Measurements from ENCODE around the gene SNAI1. TPM values are rescaled to one million over a fixed set of nuclear protein-coding genes. Genes with fewer than 3 reads are reported as not detected.
"Not testable (repeated sequence)": the region's sequence is repeated elsewhere in the genome, so short reads cannot be mapped to it uniquely, and the experiment has no call there.

SNAI1 gene
- total RNA-seq, 2 experiments from 2014 or later = 0.37 to 0.47 TPM

DNA sequence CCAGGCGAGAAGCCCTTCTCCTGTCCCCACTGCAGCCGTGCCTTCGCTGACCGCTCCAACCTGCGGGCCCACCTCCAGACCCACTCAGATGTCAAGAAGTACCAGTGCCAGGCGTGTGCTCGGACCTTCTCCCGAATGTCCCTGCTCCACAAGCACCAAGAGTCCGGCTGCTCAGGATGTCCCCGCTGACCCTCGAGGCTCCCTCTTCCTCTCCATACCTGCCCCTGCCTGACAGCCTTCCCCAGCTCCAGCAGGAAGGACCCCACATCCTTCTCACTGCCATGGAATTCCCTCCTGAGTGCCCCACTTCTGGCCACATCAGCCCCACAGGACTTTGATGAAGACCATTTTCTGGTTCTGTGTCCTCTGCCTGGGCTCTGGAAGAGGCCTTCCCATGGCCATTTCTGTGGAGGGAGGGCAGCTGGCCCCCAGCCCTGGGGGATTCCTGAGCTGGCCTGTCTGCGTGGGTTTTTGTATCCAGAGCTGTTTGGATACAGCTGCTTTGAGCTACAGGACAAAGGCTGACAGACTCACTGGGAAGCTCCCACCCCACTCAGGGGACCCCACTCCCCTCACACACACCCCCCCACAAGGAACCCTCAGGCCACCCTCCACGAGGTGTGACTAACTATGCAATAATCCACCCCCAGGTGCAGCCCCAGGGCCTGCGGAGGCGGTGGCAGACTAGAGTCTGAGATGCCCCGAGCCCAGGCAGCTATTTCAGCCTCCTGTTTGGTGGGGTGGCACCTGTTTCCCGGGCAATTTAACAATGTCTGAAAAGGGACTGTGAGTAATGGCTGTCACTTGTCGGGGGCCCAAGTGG lies 5.3 kb downstream of the SNAI1 start:
- Mint-ChIP-seq H3K27ac (no peak overlapping the region), H3K9me3 (ENCODE audit: insufficient read depth) (no peaks in the 10 kb centered on the region), H3K4me3 (no peak overlapping the region), H3K4me1 (ENCODE audit: low read depth) (peaks cover 21% of the 10 kb centered on the region), H3K27me3 (ENCODE audit: low read depth) (no peaks in the 10 kb centered on the region), H3K36me3 (ENCODE audit: low read depth) (no peaks in the 10 kb centered on the region)
- CTCF ChIA-PET = interaction anchor here (0.8 to 4.1 kb wide), 4 partner anchors 9 to 83 kb away, joined by 4 to 29 read pairs (median 14); no protein-coding TSS in a partner anchor
- no peak for DNase-seq
- POLR2A ChIA-PET = no interaction called here
- no peak for ATAC-seq

DNA sequence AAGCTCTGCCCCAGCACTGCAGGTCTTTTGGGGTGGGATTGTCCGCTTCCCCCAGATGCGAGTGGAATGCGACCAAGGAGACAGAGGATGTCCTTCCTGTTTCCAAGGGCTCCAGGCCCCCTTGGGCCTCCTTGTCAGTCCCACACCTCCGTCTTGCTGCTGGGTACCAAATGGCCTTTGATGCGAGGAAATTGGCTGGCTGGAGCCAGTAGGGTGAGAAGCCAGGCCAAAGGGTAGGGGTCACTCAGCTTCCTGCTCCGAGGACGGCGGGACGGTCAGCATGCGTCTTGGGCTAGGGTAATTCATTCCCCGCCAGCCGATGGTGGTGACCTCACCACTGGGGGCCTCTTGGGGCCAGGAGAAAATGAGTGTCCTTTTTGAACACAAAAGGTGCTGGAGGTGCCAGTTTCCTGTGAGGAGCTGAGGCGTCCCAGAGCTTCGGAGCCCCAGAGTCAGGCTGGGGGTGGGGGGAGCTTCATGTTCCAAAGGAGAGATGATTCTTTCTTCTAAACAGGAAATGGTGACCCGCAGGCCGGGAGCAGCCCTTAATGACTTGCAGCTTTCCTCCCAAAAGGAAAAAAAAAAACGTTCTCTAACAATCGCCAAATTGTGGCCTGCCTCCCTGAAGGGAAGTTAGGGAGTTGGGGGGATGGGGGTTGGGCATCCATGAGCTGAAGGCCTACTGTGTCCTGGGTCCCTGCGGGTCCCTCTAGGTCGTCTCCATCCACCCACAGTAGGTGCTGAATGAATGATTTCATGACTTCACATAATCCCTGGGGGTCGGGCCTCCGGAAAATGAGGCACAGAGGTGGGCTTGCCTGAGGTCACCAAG lies 6.7 kb downstream of the SNAI1 start:
- no peak overlapping the region for H3K27ac Mint-ChIP-seq
- ChIA-PET POLR2A (interaction anchor here (0.9 kb wide), 1 partner anchor 81 kb away, joined by 3 read pairs; no protein-coding TSS in a partner anchor), CTCF (interaction anchor here (0.8 to 4.1 kb wide), 7 partner anchors 11 to 96 kb away, joined by 3 to 29 read pairs (median 4); no protein-coding TSS in a partner anchor)
- ATAC-seq (no peak), DNase-seq (no peak)
- H3K27me3 Mint-ChIP-seq (ENCODE audit: low read depth) = peaks cover 4% of the 10 kb centered on the region
- peaks cover 12% of the 10 kb centered on the region for H3K4me1 Mint-ChIP-seq (ENCODE audit: low read depth)
- no peaks in the 10 kb centered on the region for H3K9me3 Mint-ChIP-seq (ENCODE audit: insufficient read depth)
- no peaks in the 10 kb centered on the region for H3K36me3 Mint-ChIP-seq (ENCODE audit: low read depth)
- no peak overlapping the region for H3K4me3 Mint-ChIP-seq

DNA sequence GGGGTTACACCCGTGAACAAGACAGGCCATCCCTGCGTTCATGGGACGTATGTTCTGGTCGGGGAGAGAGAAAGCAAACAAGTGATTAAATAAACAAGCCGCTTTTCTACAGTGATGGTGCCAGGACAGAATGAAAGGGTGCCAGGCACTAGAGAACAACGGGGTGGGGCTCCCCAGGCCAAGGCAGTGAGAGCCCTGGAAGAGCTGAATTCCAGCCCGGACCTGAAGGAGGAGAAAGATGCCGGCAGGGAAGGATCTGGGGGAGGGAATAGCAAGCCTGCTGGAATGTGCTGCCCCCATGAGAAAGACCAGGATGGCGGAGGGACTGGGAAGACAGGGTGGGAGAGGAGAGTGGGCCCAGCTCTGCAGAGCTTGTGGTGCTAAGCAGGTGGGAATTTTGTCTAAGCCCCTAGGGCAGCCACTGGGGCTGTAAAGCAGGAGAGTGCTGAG lies 7.5 kb downstream of the SNAI1 start:
- ATAC-seq = no peak
- no peak for DNase-seq
- POLR2A ChIA-PET = no interaction called here
- no peaks in the 10 kb centered on the region for H3K36me3 Mint-ChIP-seq (ENCODE audit: low read depth)
- H3K27me3 Mint-ChIP-seq (ENCODE audit: low read depth) = peaks cover 7% of the 10 kb centered on the region
- H3K9me3 Mint-ChIP-seq (ENCODE audit: insufficient read depth) = no peaks in the 10 kb centered on the region
- peak overlapping the region; percentile 39 for H3K27ac Mint-ChIP-seq
- no peak overlapping the region for H3K4me3 Mint-ChIP-seq
- CTCF ChIA-PET = interaction anchor here (0.6 to 4.1 kb wide), 4 partner anchors 11 to 431 kb away, joined by 3 to 29 read pairs (median 14); no protein-coding TSS in a partner anchor
- peaks cover 12% of the 10 kb centered on the region for H3K4me1 Mint-ChIP-seq (ENCODE audit: low read depth)

DNA sequence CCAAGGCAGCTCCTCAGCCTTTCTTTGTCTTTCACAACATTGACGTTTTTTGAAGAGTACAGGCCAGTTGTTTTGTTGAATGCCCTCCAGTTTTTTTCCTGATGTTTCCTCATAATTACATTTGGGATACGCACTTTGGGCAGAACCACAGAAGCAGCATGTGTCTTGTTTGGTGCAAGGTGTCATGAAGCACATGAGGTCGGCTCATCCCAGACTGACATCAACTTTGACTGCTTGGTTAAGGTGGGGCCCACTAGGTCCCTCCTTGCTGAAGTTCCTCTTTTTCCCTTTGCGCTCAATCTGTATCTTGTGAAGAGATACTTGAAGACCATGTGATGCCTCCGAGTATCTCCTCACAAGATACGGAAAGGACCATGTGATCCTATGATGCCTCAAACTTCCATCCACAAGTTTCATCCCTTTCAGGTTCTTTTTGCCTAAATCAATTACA lies 10.5 kb downstream of the SNAI1 start:
- H3K27ac Mint-ChIP-seq = no peak overlapping the region
- no peaks in the 10 kb centered on the region for H3K9me3 Mint-ChIP-seq (ENCODE audit: insufficient read depth)
- ChIA-PET CTCF (interaction anchor here (1.2 to 1.4 kb wide), 2 partner anchors 14 to 78 kb away, joined by 3 read pairs; no protein-coding TSS in a partner anchor), POLR2A (no interaction called here)
- ATAC-seq = no peak
- H3K4me1 Mint-ChIP-seq (ENCODE audit: low read depth) = peaks cover 12% of the 10 kb centered on the region
- no peak overlapping the region for H3K4me3 Mint-ChIP-seq
- DNase-seq = no peak
- peaks cover 7% of the 10 kb centered on the region for H3K27me3 Mint-ChIP-seq (ENCODE audit: low read depth)
- H3K36me3 Mint-ChIP-seq (ENCODE audit: low read depth) = no peaks in the 10 kb centered on the region

DNA sequence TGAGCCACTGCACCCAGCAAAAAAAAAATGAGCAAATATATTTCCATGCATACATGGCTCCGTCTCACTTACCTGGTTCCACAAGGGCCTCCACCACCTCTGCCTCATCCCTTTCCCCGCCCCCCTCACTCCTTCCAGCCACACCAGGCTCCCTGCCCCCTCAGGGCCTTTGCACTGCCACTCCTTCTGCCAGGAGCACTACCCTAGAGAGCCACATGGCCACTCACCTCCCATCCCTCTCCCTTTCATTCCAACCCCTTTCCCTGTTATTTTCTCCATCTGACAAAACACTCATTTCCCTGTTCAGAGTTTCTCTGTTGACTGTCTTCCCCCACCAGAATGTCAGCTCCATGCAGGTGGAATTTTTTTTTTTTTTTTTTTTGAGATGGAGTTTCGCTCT lies 12.8 kb downstream of the SNAI1 start:
- no peak for DNase-seq
- no peak for ATAC-seq
- POLR2A ChIA-PET = no interaction called here
- CTCF ChIA-PET = interaction anchor here (1.6 kb wide), 1 partner anchor 16 kb away, joined by 3 read pairs; no protein-coding TSS in a partner anchor
- no peaks in the 10 kb centered on the region for H3K9me3 Mint-ChIP-seq (ENCODE audit: insufficient read depth)
- H3K27me3 Mint-ChIP-seq (ENCODE audit: low read depth) = peaks cover 7% of the 10 kb centered on the region
- H3K4me1 Mint-ChIP-seq (ENCODE audit: low read depth) = peaks cover 1% of the 10 kb centered on the region
- no peak overlapping the region for H3K4me3 Mint-ChIP-seq
- no peaks in the 10 kb centered on the region for H3K36me3 Mint-ChIP-seq (ENCODE audit: low read depth)
- no peak overlapping the region for H3K27ac Mint-ChIP-seq

DNA sequence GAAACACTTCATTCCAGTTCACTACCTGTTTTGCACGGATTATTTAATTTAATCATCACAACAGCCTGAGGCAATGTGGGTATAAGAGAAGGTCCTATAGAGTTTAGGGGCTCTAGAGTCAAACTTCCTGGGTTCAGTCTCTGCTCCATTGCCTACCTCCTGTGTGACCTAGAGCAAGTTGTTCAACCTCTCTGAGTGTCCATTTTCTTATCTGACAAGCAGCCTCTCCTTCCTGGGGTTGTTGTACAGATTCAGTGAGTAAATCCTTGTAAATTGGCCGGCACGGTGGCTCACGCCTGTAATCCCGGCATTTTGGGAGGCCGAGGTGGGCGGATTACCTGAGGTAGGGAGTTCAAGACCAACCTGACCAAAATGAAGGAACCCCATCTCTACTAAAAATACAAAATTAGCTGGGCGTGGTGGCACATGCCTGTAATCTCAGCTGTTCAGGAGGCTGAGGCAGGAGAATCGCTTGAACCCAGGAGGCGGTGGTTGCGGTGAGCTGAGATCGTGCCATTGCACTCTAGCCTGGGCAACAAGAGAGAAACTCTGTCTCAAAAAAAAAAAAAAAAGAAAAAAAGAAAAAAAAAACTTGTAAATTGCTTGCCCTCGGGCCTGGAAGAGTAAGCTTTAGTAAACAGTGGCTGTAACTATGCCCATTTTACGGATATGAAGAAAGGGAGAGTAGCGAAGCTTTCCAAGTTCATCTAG lies 15.9 kb downstream of the SNAI1 start:
- H3K4me3 Mint-ChIP-seq; POLR2A ChIA-PET; H3K9me3 Mint-ChIP-seq (ENCODE audit: insufficient read depth); ATAC-seq; H3K27ac Mint-ChIP-seq; H3K36me3 Mint-ChIP-seq (ENCODE audit: low read depth); DNase-seq; H3K27me3 Mint-ChIP-seq (ENCODE audit: low read depth): not testable (repeated sequence)
- H3K4me1 Mint-ChIP-seq (ENCODE audit: low read depth) = peaks cover 18% of the 10 kb centered on the region
- CTCF ChIA-PET = interaction anchor here (1.5 to 1.6 kb wide), 2 partner anchors 20 to 73 kb away, joined by 5 to 9 read pairs; no protein-coding TSS in a partner anchor

DNA sequence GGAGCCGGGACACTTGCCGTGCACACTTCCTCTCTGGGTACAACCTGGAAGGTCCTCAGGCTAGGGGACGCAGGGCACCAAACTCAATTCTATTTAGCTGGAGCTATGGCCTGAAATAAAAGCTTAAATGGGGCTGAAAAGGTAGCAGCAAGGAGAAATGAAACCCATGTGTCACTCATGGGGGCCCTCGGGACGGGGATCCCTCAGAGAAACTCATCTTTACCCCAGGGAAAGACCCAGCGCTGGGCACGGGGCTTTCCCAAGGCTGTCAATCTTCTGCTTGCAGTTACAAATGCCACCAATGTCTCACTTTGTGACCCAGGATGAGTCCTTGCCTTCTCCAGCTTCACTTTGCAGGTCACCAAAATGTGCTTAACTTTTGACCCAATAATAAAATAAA lies 16.5 kb downstream of the SNAI1 start:
- no peaks in the 10 kb centered on the region for H3K36me3 Mint-ChIP-seq (ENCODE audit: low read depth)
- ATAC-seq (no peak), DNase-seq (no peak)
- no peak overlapping the region for H3K27ac Mint-ChIP-seq
- H3K4me1 Mint-ChIP-seq (ENCODE audit: low read depth) = peaks cover 19% of the 10 kb centered on the region
- no peak overlapping the region for H3K4me3 Mint-ChIP-seq
- ChIA-PET CTCF (interaction anchor here (1.5 to 1.6 kb wide), 2 partner anchors 20 to 72 kb away, joined by 5 to 9 read pairs; no protein-coding TSS in a partner anchor), POLR2A (no interaction called here)
- no peaks in the 10 kb centered on the region for H3K9me3 Mint-ChIP-seq (ENCODE audit: insufficient read depth)
- H3K27me3 Mint-ChIP-seq (ENCODE audit: low read depth) = peaks cover 5% of the 10 kb centered on the region

DNA sequence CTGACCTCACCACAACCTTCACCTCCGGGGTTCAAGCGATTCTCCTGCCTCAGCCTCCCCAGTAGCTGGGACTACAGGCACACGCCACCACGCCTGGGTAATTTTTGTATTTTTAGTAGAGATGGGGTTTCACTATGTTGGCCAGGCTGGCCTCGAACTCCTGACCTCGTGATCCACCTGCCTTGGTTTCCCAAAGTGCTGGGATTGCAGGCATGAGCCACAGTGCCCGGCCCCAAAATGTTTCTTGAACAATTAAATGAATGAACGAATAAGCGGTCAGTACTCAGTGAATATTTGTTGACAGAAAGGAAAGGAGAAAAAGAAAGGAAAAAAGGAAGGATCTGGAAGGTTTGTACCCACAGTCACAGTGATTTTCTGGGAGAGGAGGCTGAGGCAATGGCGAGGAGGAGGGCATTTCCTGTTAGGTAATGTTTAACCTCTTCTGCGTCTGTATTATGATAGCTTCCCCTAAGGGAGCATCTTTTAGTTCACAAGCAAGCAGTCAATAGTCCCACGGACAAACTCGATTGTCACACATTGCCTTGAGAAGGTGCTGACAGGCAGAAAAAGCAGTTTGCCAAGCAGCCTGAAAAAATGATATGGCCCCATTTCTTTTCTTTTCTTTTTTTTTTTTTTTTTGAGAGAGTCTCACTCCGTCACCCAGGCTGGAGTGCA lies 17.9 kb downstream of the SNAI1 start:
- POLR2A ChIA-PET; H3K27me3 Mint-ChIP-seq (ENCODE audit: low read depth); ATAC-seq; H3K27ac Mint-ChIP-seq; DNase-seq; H3K9me3 Mint-ChIP-seq (ENCODE audit: insufficient read depth); H3K4me3 Mint-ChIP-seq; H3K36me3 Mint-ChIP-seq (ENCODE audit: low read depth): not testable (repeated sequence)
- peaks cover 30% of the 10 kb centered on the region for H3K4me1 Mint-ChIP-seq (ENCODE audit: low read depth)
- CTCF ChIA-PET = interaction anchor here (1.0 to 1.6 kb wide), 7 partner anchors 12 to 85 kb away, joined by 3 to 5 read pairs (median 4); no protein-coding TSS in a partner anchor

DNA sequence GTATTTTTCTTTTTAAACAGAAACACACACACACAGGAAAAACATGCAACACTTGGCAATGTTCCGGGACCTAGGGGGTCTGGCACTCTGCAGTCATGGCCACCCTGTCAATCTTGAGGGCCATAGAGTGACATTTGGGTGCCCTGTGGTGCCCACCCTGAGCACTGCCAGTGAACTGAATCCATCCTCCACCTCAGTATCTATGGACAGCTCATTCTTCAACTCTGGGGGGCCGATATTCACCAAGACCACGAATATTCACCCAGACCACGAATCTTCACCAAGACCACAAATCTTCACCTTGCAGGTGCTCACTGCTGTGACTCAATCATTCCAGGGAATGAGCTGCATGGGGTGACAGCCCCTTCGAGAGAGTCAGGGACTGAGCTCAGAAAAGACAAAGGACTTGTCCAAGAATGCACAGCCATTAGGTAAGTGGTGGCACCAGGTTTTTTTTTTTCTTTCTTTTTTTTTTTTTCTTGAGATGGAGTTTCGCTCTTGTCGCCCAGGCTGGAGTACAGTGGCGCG lies 19.1 kb downstream of the SNAI1 start:
- peaks cover 2% of the 10 kb centered on the region for H3K27me3 Mint-ChIP-seq (ENCODE audit: low read depth)
- ChIA-PET POLR2A (no interaction called here), CTCF (interaction anchor here (1.0 to 1.6 kb wide), 4 partner anchors 23 to 84 kb away, joined by 3 to 5 read pairs (median 4); no protein-coding TSS in a partner anchor)
- DNase-seq (no peak), ATAC-seq (peak; percentile 43)
- no peaks in the 10 kb centered on the region for H3K36me3 Mint-ChIP-seq (ENCODE audit: low read depth)
- no peak overlapping the region for H3K27ac Mint-ChIP-seq
- H3K4me3 Mint-ChIP-seq = no peak overlapping the region
- H3K4me1 Mint-ChIP-seq (ENCODE audit: low read depth) = peaks cover 36% of the 10 kb centered on the region
- no peaks in the 10 kb centered on the region for H3K9me3 Mint-ChIP-seq (ENCODE audit: insufficient read depth)

DNA sequence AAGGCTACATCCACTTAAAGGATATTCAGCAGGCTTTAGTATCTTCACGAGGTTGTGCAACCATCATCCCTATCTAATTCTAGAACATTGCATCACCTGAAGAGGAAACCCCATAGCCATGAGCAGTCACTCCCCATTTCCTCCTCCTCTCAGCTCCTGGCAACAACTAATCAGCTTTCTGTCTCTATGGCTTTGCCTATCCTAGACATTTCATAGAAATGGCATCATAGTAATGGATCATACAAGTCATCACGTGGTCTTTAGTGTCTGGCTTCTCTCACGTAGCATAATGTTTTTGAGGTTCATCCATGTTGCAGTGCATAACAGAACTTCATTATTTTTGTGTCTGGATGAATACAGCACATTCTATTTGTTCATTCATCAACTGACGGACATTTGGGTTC lies 20.5 kb downstream of the SNAI1 start:
- Mint-ChIP-seq H3K4me3 (no peak overlapping the region), H3K27ac (peak overlapping the region; percentile 6), H3K4me1 (ENCODE audit: low read depth) (peaks cover 43% of the 10 kb centered on the region), H3K27me3 (ENCODE audit: low read depth) (peaks cover 11% of the 10 kb centered on the region), H3K9me3 (ENCODE audit: insufficient read depth) (no peaks in the 10 kb centered on the region), H3K36me3 (ENCODE audit: low read depth) (no peaks in the 10 kb centered on the region)
- CTCF ChIA-PET = interaction anchor here (1.0 to 3.4 kb wide), 2 partner anchors 24 to 68 kb away, joined by 3 to 15 read pairs; no protein-coding TSS in a partner anchor
- POLR2A ChIA-PET = interaction anchor here (0.7 kb wide), 1 partner anchor 543 kb away, joined by 3 read pairs; no protein-coding TSS in a partner anchor
- ATAC-seq = peak; percentile 57
- DNase-seq = no peak
